Brain microvascular endothelial cell (primary cell): ENCODE results near the gene NLRP3.
"Not testable (repeated sequence)": the region's sequence is repeated elsewhere in the genome, so short reads cannot be mapped to it uniquely, and the experiment has no call there.

Experiments
- DNase-seq: peaks from one replicate; pipeline ENCODE4 v3.0.0-alpha.2; 2020
- H3K27ac ChIP-seq: fragments of 250-450 bp; sonication (Bioruptor Pico); 2 replicates; pipeline ENCODE4 v1.5.1; 2020; ENCODE audit warnings: mild to moderate bottlenecking, moderate library complexity
- H3K27me3 ChIP-seq: fragments of 250-450 bp; sonication (Bioruptor Pico); replicated peaks from 2 replicates; pipeline ENCODE4 v1.5.1; 2020; ENCODE audit warnings: mild to moderate bottlenecking
- H3K36me3 ChIP-seq: fragments of 250-450 bp; sonication (Bioruptor Pico); replicated peaks from 2 replicates; pipeline ENCODE4 v1.5.1; 2020; ENCODE audit warnings: mild to moderate bottlenecking
- H3K4me3 ChIP-seq: 2 replicates; pipeline ENCODE4 v1.5.1; 2011; ENCODE audit warnings: low read depth, mild to moderate bottlenecking, control low read depth, low read length, moderate library complexity
- in situ Hi-C: cut with HindIII; loops from 2 replicates; pipeline ENCODE4 v1.10.0; 2017; ENCODE audit warnings: low sequenced_read_pairs, low pct_ligation_motif_present
- TF ChIP-seq, protein P1 (sequence below): IDR thresholded peaks from 2 replicates; pipeline ENCODE4 v1.5.1; 2011; ENCODE audit warnings: low read depth, mild to moderate bottlenecking, moderate library complexity, low read length, control low read depth, inconsistent platforms; ENCODE audit errors: missing control alignments

Gene NLRP3

DNA sequence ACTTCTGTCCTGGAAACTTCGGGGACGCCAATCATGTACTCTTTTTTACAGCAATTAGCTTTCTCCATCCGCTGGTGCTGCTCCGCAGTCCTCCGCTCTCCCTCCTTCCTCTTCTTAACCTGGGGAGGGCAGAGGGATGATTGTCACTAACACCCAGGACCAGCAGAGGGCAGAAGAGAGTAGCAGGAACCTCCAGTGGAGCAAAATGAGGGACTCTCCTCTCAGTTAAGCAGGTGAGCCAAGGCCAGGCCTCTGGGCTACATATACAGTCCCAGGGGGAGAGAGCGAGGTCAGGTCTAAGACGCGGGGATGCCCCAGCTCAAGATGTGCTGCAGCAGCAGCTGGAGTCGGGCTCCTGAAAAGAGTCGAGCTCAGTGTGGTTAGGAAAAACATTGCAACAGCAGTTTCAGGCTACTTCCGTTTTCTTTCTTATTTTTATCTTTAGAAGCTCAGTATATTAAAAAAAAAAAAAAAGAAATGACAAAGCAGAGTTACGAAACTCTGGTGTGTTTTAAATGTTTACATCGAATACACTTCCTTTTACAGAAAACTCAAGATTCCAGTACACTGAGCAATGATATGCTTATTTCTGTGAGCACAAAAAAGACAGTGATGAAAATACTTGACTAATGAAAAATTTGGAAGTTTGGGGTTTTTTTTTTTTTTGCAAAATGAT lies 25.7 kb upstream of the NLRP3 start:
- TF ChIP-seq, protein P1, sequence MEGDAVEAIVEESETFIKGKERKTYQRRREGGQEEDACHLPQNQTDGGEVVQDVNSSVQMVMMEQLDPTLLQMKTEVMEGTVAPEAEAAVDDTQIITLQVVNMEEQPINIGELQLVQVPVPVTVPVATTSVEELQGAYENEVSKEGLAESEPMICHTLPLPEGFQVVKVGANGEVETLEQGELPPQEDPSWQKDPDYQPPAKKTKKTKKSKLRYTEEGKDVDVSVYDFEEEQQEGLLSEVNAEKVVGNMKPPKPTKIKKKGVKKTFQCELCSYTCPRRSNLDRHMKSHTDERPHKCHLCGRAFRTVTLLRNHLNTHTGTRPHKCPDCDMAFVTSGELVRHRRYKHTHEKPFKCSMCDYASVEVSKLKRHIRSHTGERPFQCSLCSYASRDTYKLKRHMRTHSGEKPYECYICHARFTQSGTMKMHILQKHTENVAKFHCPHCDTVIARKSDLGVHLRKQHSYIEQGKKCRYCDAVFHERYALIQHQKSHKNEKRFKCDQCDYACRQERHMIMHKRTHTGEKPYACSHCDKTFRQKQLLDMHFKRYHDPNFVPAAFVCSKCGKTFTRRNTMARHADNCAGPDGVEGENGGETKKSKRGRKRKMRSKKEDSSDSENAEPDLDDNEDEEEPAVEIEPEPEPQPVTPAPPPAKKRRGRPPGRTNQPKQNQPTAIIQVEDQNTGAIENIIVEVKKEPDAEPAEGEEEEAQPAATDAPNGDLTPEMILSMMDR = peak; percentile 93
- no peaks in the 10 kb centered on the region for H3K27me3 ChIP-seq
- peak overlapping the region; percentile 26 for H3K4me3 ChIP-seq
- no peak overlapping the region for H3K27ac ChIP-seq
- no peaks in the 10 kb centered on the region for H3K36me3 ChIP-seq
- in situ Hi-C loops = no loop called here
- peak; percentile 73 for DNase-seq

DNA sequence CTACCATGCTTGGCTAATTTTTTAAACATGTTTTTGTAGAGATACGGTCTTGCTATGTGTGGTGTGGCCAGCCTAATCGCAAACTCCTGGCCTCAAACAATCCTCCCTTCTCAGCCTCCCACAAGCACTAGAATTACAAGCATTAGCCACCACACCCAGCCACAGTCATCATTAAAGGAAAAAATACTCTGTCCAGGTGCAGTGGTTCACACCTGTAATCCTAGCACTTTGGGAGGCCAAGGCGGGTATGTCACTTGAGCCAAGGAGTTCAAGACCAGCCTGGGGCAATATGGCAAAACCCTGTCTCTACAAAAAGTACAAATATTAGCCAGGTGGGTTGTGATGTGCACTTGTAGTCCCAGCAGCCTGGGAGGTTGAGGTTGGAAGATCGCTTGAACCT lies 25.0 kb upstream of the NLRP3 start:
- Histone ChIP-seq H3K4me3 (no peak overlapping the region), H3K27me3 (no peaks in the 10 kb centered on the region), H3K36me3 (no peaks in the 10 kb centered on the region), H3K27ac (no peak overlapping the region)
- TF ChIP-seq, protein P1 = no peak
- DNase-seq = no peak
- in situ Hi-C loops = no loop called here

DNA sequence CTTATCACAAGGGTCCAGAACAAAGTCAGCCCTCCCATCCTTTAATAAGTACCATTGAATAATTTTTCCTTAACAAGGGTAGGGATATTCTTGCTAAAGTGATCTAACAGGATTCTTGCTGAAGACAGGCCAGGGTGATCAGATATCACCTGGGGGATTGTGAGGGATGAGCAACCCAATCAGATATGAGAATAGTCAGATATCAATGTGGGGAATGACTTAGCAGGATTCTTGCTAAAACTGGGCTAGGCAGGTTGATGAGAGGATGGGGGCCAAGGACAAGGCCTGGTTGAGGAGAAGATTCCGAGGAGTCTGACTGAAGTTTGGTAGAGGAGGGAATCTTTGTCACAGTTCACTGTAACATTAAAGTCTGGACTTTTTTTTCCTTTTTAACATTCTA lies 23.9 kb upstream of the NLRP3 start:
- in situ Hi-C loops = no loop called here
- no peak overlapping the region for H3K27ac ChIP-seq
- TF ChIP-seq, protein P1 = no peak
- no peaks in the 10 kb centered on the region for H3K27me3 ChIP-seq
- DNase-seq = no peak
- H3K36me3 ChIP-seq = no peaks in the 10 kb centered on the region
- H3K4me3 ChIP-seq = no peak overlapping the region

DNA sequence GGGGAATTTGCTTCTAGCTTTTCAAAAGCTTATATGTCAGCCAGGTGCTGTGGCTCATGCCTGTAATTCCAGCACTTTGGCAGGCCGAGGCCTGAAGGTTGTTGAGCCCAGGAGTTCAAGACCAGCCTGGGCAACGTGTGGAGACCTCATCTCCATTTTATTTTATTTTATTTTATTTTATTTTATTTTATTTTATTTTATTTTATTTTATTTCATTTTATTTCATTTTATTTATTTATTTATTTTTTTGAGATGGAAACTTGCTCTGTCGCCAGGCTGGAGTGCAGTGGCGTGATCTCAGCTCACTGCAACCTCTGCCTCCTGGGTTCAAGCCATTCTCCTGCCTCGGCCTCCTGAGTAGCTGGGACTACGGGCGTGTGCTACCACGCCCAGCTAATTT lies 20.9 kb upstream of the NLRP3 start:
- H3K27me3 ChIP-seq, DNase-seq, H3K27ac ChIP-seq, H3K4me3 ChIP-seq, H3K36me3 ChIP-seq, in situ Hi-C loops: not testable (repeated sequence)

DNA sequence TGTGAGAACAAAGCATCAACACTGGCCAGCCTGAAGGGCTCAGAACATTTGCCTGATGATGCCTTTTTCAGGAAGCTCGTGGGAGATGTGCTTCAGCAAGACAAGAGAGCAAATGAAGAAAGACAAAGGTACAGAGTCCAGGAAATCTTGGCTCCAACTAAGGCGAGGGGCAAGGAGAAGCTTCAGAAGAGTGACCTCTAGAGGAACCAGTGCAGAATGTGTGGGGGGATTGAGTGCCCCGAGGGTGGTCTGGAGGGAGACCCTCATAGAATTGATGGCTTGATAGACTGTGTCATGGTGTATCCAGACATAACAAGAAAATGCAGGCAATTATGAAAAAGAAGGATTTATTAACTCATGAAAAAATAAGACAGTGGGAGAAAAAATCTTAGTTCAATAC lies 15.3 kb upstream of the NLRP3 start:
- Histone ChIP-seq H3K36me3 (no peaks in the 10 kb centered on the region), H3K4me3 (no peak overlapping the region), H3K27ac (no peak overlapping the region), H3K27me3 (no peaks in the 10 kb centered on the region)
- in situ Hi-C loops = no loop called here
- TF ChIP-seq, protein P1 = no peak
- no peak for DNase-seq

DNA sequence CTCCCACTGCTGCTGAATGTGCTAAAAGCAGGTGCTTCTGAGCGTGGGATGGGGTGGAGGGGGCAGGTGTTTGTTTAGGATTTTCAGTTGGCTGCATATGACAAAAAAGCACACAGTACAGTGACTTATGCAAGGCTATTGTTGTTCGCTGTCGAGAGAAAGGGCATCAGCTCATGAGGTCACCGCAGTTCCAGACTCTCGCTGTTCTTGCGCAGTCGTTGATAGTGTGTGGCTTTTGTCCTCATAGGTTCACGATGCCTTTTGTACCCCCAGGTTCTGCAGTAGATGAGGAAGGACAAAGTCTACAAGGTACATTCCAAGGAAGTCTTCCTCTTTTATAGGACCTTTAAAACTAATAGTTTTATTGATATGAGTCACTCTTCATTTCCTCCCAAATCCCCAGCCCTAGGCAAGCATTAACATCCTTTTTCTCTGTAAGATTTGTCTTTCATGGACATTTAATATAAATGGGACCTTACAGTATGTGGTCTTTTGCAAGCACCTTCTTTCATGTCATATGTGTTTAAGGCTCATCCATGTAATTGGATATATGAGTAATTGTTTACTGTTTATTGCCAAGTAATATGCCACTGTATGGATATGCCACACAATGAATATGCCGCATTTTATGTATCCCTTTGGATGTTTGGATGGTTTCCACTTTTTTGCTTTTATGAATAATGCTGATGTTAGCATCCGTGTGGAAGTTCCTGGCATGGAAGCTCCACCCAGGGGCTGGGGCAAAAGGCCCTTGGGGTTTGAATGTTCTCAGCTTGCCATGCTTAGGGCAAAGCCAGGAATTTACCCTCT lies 14.5 kb upstream of the NLRP3 start:
- TF ChIP-seq, protein P1 = no peak
- in situ Hi-C loops = no loop called here
- H3K4me3 ChIP-seq = no peak overlapping the region
- H3K27ac ChIP-seq = no peak overlapping the region
- no peaks in the 10 kb centered on the region for H3K36me3 ChIP-seq
- DNase-seq = no peak
- H3K27me3 ChIP-seq = no peaks in the 10 kb centered on the region
